Mononuclear cell (primary cell): Measurements from ENCODE around the gene CPHXL. TPM values are rescaled to one million over a fixed set of nuclear protein-coding genes. Genes with fewer than 3 reads are reported as not detected.

Experiments used
- H3K27me3 ChIP-seq: 2 replicates; pipeline ENCODE4 v1.6.0; 2011; ENCODE audit warnings: low read length, control low read depth; ENCODE audit not compliant: insufficient read depth
- H3K4me1 ChIP-seq: 2 replicates; pipeline ENCODE4 v1.5.1; 2011; ENCODE audit warnings: mild to moderate bottlenecking, low read length, control low read depth; ENCODE audit not compliant: insufficient read depth
- H3K4me3 ChIP-seq: 2 replicates; pipeline ENCODE4 v1.5.1; 2011; ENCODE audit warnings: mild to moderate bottlenecking, low read length, moderate library complexity
- H3K9me3 ChIP-seq: 2 replicates; pipeline ENCODE4 v1.5.1; 2011; ENCODE audit warnings: low read depth, mild to moderate bottlenecking, control low read depth, low read length
- total RNA-seq: library from RNA; depleted of rRNA; stranded (reverse); fragments of >200 nt; gene quantifications from one replicate; pipeline ENCODE4 v1.2.3, GENCODE V29; 2012

The CPHXL gene
- total RNA-seq, 1 donor: not detected

DNA sequence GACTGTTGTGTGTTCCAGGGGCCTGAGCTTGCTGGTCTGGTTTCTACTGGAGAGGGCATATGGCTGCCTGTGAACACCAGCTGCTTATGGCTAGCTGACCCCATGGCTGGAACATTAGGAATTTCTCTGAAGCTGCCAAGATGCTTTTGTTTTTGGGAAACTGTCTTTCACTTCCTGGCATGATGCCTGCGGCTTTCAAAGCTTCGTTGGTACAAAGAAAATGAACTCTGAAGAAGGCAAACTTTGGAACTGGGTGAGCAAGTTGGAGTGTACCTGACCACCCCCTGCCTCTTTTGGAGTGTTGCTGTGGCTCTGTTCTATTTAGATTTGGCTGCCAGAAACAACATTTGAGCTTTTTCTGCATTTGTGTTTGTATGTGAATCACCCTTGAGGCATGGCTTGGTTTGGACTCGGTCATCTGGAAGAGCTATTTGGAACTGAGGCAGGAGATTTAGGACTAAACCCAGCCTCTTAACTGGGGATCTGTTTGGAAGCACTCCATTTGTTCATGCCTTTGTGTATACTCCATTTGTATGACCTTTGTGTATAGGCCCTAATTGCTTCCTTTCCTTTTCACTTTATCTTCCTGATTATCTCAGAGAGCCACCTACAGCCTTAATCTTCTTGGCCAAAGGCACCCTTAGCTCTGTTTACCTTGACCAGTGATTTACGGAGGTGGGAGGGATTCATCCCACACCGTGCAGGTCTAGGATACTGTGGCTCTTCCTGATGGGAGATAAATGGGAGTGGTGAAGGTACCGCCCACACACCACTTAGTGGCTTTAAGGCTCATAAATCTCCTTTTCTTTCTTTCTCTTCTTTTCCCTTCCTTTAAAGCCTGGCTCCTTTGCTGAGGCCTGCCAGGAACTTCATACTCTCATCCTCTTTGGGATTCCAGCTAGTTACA is 7.3 kb upstream of the CPHXL start:
- no peaks in the 10 kb centered on the region for H3K4me1 ChIP-seq
- no peaks in the 10 kb centered on the region for H3K9me3 ChIP-seq
- no peak overlapping the region for H3K4me3 ChIP-seq
- no peaks in the 10 kb centered on the region for H3K27me3 ChIP-seq

DNA sequence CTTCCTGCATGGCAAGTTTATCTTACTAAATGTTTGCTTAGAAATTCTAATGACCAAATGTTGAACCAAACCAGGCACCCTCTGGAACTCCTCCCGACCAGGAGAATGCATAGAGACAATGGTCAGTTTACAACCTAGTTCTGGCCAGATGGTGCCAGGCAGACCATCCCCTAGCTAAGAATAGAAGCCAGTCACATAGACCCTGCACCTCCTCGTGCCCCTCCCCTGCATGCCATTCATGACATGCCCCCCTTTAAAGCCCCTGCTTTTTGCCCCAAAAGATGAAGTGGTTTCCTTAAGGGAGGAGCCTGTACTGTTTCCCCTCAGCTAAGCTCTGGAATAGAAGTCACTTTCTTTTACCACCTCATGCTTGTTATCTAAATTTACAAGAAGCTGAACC is 6.6 kb upstream of the CPHXL start:
- H3K4me3 ChIP-seq: no peak overlapping the region
- no peaks in the 10 kb centered on the region for H3K27me3 ChIP-seq
- no peaks in the 10 kb centered on the region for H3K9me3 ChIP-seq
- H3K4me1 ChIP-seq: no peaks in the 10 kb centered on the region

DNA sequence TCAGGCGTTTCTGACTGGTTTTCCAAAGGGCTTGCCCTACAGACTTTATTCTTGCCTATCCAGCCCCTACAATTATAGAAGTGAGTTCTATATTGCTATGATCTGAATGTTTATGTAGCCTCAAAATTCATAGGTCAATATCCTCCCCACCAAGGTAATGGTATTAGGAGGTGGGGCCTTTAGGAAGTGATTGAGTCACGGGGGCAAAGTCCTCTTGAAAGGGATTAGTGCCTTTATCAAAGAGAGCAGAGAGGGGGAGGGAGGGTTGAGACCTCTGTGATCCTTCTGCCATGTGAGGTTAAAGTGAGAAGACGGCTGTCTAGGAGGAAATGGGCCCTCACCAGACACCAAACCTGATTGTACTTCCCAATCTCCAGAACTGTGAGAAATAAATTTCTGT is 931 bp upstream of the CPHXL start:
- no peak overlapping the region for H3K4me3 ChIP-seq
- H3K9me3 ChIP-seq: no peaks in the 10 kb centered on the region
- no peaks in the 10 kb centered on the region for H3K27me3 ChIP-seq
- H3K4me1 ChIP-seq: no peaks in the 10 kb centered on the region

DNA sequence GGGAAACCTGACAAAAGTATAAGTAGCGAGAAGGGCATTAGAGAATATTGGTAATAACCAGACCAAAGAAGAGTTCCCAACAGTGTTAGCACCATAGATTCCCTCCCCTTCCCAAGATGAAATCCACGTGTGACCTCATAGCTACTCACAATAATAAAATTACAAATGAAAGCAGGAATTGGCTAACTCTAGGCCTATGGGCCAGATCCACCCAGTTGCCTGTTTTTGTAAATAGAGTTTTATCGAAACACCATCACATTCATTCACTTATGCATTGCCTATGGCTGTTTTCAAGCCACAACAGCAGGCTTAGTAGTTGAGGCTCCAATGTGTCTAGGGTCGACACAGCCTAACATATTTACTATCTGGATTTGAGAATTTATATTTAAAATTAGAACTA is 7.8 kb downstream of the CPHXL start:
- H3K27me3 ChIP-seq: no peaks in the 10 kb centered on the region

DNA sequence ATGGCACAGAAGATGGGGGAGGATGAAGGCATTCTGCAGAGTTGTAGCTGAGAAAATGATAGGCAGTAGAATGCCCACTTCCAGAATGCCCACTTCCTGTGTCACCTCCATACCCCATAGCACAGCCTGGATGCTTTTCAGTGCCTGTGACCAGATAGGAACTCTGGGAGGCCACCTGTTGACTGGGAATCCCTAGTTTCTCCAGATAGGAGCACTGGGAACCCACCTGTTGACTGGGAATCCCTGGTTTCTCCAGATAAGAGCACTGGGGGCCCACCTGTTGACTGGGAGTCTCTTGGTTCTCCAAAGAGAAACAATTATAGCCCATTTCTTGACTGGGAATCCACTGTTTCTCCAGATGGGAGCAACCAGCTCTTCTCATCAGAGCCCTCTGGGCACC is 11.6 kb downstream of the CPHXL start:
- Histone ChIP-seq H3K9me3 (peaks cover 13% of the 10 kb centered on the region), H3K27me3 (no peaks in the 10 kb centered on the region), H3K4me3 (no peak overlapping the region), H3K4me1 (no peaks in the 10 kb centered on the region)

More for the DNA sequence above, 7.8 kb downstream of the CPHXL start:
- H3K4me1 ChIP-seq: no peaks in the 10 kb centered on the region
- no peaks in the 10 kb centered on the region for H3K9me3 ChIP-seq
- H3K4me3 ChIP-seq: no peak overlapping the region

DNA sequence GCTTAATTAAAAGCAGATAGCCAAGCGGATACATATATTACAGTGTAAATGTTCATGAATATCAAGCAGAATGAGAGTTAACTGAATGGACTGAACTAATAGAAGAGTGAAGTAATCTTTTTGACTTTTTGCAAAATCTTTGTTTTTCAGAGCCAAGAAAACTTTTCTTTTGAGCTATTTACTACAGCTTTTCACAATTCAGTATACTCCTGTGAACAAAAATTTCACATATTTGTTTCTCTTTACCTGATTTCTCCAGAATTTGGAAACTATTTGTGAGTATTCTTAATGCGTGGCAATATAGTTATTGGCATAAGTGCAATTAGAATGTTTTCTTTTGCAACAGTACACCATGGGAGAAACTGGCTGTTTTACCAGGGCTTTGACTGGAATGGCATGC is 15.9 kb downstream of the CPHXL start:
- no peaks in the 10 kb centered on the region for H3K27me3 ChIP-seq
- H3K4me1 ChIP-seq: no peaks in the 10 kb centered on the region
- peaks cover 13% of the 10 kb centered on the region for H3K9me3 ChIP-seq
- no peak overlapping the region for H3K4me3 ChIP-seq

DNA sequence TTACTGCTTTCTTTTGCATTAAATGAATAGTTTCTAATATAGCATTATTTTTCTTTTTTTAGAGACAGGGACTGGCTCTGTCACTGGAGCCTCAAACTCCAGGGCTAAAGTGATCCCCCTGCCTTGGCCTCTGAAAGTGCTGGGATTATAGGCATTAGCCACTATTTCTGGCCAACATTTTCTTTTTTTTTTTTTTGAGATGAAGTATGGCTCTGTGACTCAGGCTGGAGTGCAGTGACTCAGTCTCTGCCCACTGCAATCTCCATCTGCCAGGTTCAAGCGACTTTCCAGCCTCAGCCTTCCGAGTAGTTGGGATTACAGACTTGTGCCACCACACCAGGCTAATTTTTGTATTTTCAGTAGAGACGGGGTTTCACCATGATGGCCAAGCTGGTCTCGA is 23.0 kb downstream of the CPHXL start:
- H3K27me3 ChIP-seq: no peaks in the 10 kb centered on the region
- no peaks in the 10 kb centered on the region for H3K9me3 ChIP-seq
- no peaks in the 10 kb centered on the region for H3K4me1 ChIP-seq
- H3K4me3 ChIP-seq: no peak overlapping the region

DNA sequence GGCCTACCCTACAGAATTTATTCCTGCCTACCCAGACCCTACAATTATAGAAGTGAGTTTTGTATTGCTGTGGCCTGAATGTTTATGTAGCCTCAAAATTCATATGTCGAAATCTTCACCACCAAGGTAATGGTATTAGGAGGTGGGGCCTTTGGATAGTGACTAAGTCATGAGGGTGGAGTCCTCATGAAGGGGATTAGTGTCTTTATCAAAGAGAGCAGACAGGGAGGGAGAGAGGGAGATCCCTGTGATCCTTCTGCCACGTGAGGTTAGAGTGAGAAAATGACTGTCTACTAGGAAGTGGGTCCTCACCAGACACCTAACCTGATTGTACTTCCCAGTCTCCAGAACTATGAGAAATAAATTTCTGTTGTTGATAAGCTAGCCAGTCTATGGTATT is 24.0 kb downstream of the CPHXL start:
- Histone ChIP-seq H3K4me3 (no peak overlapping the region), H3K4me1 (no peaks in the 10 kb centered on the region), H3K9me3 (no peaks in the 10 kb centered on the region), H3K27me3 (no peaks in the 10 kb centered on the region)

DNA sequence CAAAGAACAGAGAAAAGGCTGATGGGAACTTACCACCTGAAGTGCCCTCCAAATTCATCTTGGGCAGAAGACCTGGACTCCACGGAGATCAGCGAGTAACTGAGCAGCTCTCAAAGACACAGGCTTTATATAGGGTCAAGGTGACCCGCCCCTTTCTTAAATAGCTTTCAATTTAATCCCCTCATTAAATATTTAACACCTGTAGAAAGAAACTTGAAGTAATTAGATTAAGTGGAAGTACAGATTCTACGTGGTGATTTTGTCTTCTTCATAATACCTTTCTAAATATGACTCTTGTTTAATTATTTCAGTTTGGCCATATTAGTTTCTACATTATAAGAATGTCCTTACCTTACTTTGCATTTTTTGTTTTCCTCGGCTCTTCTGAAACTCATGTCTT is 24.9 kb downstream of the CPHXL start, which contains the start of gene DUXB:
Gene DUXB, minus strand, starts transcription at position 101 of the 400 bp plus-strand sequence. Its CDS starts 43 bp downstream, at position 58.
- no peaks in the 10 kb centered on the region for H3K27me3 ChIP-seq
- H3K9me3 ChIP-seq: no peaks in the 10 kb centered on the region
- no peaks in the 10 kb centered on the region for H3K4me1 ChIP-seq
- no peak within 1 kb of the TSS for H3K4me3 ChIP-seq

DNA sequence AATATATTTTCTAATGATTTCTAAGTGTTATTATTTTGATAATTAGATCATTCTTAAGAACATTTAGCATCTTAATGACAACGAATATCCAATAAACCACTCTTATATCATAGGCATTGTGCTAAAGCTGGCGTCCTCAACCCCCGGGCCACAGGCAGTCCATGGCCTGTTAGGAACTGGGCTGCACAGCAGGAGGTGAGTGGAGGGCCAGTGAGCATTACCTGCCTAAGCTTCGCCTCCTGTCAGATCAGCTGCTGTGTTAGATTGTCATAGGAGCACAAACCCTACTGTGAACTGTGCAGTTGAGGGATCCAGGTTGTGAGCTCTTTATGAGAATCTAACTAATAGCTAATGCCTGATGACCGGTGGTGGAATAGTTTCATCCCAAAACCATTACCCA is 28.7 kb downstream of the CPHXL start:
- H3K9me3 ChIP-seq: no peaks in the 10 kb centered on the region
- H3K4me1 ChIP-seq: no peaks in the 10 kb centered on the region
- H3K27me3 ChIP-seq: no peaks in the 10 kb centered on the region
- H3K4me3 ChIP-seq: no peak overlapping the region

DNA sequence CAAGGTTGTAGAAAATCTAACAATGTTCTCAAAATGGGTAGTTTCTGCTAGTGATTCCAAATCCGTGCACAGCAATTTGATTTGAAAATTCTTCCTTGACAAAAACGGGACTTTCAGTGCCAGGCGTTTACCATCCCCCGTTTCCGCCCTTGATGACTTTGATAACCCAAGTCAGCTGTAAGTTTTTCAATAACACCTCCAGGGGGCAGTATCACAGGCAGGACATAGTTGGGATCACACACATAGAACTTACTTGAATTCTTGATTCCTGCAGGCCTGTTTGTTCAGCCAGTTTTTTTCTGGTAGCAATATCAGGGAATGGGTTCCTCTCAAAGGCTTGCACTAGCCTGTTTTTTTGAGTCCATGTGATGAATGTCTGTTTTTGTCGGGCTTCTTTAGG is 30.6 kb downstream of the CPHXL start:
- H3K4me3 ChIP-seq: no peak overlapping the region
- H3K27me3 ChIP-seq: no peaks in the 10 kb centered on the region
- H3K9me3 ChIP-seq: no peaks in the 10 kb centered on the region
- no peaks in the 10 kb centered on the region for H3K4me1 ChIP-seq

DNA sequence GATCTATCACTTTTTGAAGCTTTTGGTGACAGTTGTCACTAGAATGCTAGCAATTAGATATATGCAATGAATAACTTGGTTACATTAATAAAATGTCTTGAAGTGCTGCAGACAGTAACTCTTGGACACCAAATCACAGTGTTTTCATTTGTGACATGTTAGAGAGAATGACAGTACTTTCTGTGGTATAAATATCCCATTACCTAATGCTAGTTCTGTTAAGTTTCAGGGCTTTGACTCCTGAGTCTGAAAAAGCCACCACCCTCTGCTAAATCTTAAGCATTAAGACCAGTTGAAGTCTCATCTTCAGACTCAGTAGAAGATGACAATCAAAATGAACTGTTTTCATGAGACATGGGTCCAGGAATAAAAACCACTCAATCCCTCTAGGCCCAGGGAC is 38.9 kb downstream of the CPHXL start:
- Histone ChIP-seq H3K4me1 (no peaks in the 10 kb centered on the region), H3K4me3 (no peak overlapping the region), H3K27me3 (no peaks in the 10 kb centered on the region), H3K9me3 (no peaks in the 10 kb centered on the region)

DNA sequence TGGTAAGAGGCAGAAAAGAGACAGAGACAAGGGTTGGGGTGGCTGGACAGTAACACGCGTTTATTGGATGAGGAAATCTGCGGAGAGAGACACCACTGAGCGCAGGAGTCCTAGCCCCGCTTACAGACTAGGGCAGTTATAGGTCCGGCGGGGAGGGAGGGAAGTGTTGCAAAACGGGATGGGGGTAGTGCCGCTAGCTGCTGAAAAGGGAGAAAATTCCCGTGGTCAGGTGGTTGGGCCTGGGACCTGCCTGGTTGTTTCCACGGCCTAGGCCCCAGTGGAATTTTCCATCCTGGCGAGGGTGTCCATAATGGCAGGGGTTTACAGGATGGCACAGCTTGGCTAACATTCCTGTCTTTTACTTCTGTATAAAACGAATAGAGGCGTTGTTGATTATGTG is 44.0 kb downstream of the CPHXL start:
- Histone ChIP-seq H3K27me3 (no peaks in the 10 kb centered on the region), H3K4me3 (no peak overlapping the region), H3K9me3 (no peaks in the 10 kb centered on the region), H3K4me1 (no peaks in the 10 kb centered on the region)

DNA sequence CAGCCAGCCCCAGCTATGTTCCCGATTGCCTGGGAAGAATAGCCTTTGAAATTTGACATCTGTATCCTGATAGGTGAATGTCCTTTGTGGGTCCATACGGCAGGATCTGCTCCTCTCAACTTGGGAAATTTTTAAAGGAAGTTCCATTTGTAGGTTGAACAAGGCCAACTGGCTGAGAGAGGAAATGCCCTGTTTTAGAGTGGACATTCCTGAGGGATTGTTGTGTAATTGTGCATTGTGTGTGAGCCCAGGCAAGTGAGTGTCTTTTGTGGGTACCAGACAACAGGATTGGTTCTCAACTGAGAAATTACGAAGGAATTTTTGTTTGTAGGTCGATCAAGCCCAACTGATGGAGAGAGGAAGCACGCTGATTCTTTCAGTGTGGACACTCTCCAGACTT is 46.9 kb downstream of the CPHXL start:
- Histone ChIP-seq H3K27me3 (no peaks in the 10 kb centered on the region), H3K4me3 (no peak overlapping the region), H3K4me1 (no peaks in the 10 kb centered on the region), H3K9me3 (no peaks in the 10 kb centered on the region)

DNA sequence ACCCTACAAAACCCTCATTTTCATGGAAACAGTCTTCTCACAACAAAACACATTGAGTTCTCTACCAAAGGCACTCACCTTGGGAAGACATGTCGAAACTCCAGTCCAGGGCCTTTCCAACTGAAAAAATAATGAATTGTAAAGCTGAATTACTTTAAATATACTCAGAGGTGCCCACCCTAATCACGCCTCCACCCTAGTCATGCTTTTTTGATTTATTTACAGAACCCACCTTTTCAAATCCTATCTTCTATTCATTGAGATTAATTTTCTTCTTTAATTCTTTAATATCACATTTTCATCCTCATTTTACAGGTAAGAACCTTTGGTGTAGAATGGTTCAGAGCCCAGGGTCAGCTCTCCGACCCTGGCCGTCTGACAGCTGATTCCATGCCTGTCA is 49.4 kb downstream of the CPHXL start, which contains the start of gene CPHXL2:
Gene CPHXL2, minus strand, starts transcription at position 101 of the 400 bp plus-strand sequence. Its CDS starts 10 bp downstream, at position 91.
- H3K9me3 ChIP-seq: no peaks in the 10 kb centered on the region
- H3K4me3 ChIP-seq: no peak within 1 kb of the TSS
- H3K27me3 ChIP-seq: no peaks in the 10 kb centered on the region
- no peaks in the 10 kb centered on the region for H3K4me1 ChIP-seq

DNA sequence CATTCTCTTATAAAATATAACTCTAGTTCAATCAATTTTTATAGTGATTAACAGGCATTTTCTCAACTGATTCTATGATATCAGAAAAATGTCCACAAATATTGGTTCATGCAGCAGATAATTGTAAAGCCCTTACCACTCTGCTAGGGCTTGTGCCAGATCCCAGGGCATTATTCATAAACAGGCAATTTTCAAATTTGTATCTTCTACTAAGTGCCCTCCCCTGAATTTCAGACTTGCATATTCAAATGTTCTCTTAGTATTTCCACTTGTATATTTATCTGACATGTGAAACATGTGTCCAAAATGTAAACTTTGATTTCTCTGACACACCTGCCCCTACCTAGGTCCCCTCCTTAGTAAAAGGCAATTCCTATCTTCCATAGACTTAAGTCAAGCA is 58.8 kb downstream of the CPHXL start:
- Histone ChIP-seq H3K9me3 (no peaks in the 10 kb centered on the region), H3K27me3 (no peaks in the 10 kb centered on the region), H3K4me3 (no peak overlapping the region), H3K4me1 (no peaks in the 10 kb centered on the region)
